T47D (cell line): ENCODE measurements around the gene UBL5.
A peak's percentile ranks its signal among the peaks of the same experiment; 100 is the strongest.

Experiments used
- DNase-seq, 2 experiments: peaks; one replicate each; pipeline versions ENCODE4 v3.0.0 to v3.0.0-alpha.2; 2011 to 2012; ENCODE audit warnings: low read depth in 1 of 2, low spot score in 1 of 2
- JUND ChIP-seq: IDR thresholded peaks from 2 replicates; pipeline ENCODE4 v1.6.1; 2012; ENCODE audit warnings: low read depth
- in situ Hi-C: cut with HindIII; loops from 2 replicates; pipeline ENCODE4 v1.10.0; 2016; ENCODE audit warnings: low sequenced_read_pairs, low pct_unique_long_range_greater_than_20kb

Gene UBL5

DNA sequence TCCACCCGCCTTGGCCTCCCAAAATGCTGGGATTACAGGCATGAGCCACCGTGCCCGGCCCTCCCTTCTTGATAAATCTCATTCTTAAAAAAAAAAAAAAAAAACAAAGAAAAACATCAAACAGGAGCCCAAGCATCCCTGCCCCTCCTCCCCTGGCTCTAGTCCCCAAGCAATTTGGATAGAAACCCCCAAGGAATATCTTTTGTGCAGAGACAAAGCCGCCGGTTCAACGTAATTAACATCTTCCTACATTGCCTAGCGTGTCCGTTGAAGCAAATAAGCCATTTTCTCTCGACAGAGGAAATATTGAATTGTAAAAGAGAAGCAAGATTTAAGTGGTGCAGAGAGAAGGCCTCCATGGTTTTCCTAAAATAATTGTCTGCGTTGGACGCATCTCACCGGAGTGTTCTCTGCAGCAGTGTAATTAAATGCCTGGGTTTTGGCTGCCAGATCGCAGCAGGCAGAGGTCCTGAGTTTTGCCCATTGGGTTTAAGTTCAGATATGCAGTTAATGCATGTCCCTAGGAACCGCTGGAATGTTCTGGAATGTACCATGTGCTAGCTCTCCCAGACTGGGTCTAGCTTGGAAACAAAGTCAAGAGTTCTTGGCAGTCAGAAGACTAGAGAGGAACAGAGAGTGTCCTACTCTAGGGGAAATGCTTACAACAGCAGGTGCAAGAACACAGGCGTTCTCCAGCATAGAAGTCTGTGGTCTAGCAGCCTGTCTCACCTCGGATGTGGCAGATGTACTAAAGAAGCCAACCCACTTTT lies 38.2 kb downstream of the UBL5 start:
- DNase-seq, result no peak
- TF ChIP-seq JUND, result no peak
- in situ Hi-C loops, result no loop called here

DNA sequence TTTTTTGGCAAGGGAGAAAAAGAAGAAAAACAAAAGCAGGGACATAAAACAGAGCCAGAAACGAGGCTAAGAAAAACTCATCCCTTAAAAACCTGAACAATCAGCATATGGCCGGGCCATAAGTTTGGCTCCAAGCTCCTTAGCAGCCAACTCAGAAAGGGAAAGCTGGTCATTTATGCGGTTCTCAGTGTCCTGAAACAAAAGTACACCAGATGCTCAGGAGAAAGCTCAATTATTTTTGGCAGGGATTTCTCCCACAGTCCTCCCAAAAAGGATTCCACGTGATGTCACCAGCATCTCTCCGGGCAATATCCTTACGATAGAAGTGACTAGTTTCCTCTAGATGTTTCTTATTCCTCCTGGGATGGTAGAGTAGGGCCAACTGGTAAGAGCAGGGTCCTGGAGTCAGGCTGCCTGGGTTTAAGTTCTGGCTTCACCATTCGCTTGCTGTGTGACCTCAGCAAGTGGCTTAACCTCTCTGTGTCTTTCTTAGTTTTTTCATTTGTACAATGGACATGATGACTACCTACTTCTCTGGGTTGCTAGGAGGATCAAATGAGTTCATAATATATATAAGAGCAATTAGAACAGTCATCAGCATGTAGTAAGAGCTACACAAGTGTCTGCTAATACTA lies 41.4 kb downstream of the UBL5 start:
- TF ChIP-seq JUND, result no peak
- no peak for DNase-seq
- in situ Hi-C loops, result no loop called here

DNA sequence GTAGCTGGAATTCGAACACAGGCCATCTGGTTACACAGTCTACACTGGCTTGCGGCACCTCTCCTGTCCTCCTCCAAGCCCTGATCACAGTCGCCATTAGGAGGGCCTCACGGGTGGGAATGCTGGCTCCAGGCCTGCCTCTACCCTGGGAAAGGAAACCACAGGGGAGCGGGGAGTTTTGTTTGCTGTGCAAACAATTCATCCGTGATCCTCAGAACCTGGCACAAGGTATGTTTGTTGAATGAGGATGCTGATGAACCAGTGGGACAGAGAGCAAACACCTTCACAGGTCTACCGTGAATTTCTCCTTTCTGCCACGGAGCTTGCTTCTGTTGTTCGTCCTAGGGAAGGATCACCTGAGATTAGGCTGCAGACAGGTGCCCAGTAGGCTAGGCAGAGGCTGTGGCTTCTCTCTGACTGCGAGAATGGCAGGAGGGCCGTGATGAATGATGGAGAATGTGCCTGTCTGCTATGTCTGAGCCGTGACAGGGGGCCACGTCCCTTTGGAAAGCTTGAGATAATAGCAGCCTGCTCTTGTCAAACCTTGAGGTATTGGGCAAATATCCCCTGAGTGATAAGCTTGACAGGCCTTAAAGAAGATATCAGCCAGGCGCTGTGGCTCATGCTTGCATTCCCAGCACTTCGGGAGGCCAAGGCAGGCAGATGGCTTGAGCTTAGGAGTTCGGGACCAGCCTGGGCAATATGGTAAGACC lies 44.1 kb downstream of the UBL5 start:
- no peak for TF ChIP-seq JUND
- in situ Hi-C loops, result no loop called here
- DNase-seq, result peak in 1 of 2 experiments; percentile 62

- in situ Hi-C loops, result no loop called here
- DNase-seq, result no peak
- TF ChIP-seq JUND, result no peak
Measured at GRCh38 chr19:9872618-9873242, 45.0 kb downstream of the UBL5 start.

DNA sequence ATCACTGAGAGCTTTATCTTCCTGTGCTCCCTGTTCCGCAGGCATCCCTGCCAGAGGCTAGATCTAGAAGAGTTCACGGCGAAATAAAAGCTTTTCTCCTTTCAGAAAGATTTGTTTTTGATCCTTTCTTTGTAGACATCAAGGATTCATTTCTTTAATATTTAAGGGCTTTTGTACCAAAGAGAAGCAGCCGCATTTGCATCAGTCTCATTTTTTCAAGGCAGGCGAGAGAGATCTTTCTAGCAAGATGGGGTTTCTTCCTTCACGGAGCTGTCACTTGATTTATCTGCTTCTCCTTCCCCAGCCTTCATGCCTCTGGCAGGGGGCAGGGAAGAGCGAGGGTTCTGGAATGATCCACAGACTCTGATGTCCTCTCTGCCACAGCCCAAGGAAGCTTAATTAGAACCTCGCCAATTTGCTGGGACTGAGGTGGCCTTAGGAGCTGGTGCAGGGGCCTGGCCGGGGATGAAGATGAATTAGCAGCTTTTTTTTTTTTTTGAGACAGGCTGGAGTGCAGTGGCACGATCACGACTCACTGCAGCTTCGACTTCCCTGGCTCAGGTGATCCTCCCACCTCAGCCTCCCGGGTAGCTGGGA lies 47.4 kb downstream of the UBL5 start:
- in situ Hi-C loops, result no loop called here
- no peak for DNase-seq
- TF ChIP-seq JUND, result no peak

DNA sequence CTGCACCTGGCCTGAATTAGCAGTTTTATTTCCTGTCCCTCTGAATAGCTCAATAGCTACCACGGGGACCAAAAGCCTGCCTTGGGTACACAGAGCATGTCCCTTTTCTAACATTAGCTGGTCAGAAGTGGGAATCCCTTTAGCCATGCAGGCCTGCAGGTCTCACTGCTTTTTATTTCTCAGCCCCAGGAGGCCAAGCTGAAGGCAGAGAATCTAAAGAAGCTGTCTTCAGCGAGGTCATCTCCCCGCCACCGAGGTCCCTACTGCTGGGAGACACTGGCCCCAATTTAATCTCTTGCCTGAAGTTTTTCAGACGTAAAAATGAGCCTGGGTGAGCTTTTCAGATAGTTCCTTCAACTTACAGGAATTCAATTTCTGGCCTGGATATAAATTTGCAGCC lies 48.1 kb downstream of the UBL5 start:
- no peak for TF ChIP-seq JUND
- in situ Hi-C loops, result no loop called here
- DNase-seq, result no peak

- DNase-seq, result no peak
- no peak for TF ChIP-seq JUND
- in situ Hi-C loops, result no loop called here
Measured at GRCh38 chr19:9877780-9878510, 50.2 kb downstream of the UBL5 start.

GRCh38 chr19:9878511-9879196 lies 50.9 kb downstream of the UBL5 start:
- no peak for TF ChIP-seq JUND
- DNase-seq, result no peak
- in situ Hi-C loops, result no loop called here
